GM18499 (cell line): ENCODE data around the gene WDR82.

ENCODE experiments used
- ATAC-seq: cut with Tn5 transposase; IDR thresholded peaks from one replicate; pipeline ENCODE4 v1.9.1; 2021; ENCODE audit warnings: moderate number of reproducible peaks; ENCODE audit not compliant: insufficient read depth, unreplicated experiment

WDR82 gene

GRCh38 chr3:52262447-52262846 lies 16.0 kb downstream of the WDR82 start:
- ATAC-seq, result no peak

DNA sequence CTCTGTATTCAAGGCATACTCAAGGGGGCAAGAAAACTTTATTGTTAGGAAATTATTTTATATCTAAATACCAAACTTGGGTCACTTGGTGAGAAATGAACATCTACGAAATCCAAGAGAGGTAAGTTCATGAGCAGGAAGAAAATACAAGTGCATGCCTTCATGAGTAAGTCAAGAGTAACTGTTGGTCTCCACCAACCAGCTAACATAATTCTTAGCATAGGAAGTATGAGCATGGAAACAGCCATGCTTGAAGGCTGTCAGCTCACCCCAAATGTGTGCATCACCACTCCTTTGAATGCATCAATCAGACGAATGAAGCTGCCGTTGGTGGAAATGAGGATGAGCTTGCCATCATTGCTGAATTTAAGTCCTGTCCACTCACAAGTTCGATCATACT lies 19.0 kb downstream of the WDR82 start:
- ATAC-seq, result no peak

DNA sequence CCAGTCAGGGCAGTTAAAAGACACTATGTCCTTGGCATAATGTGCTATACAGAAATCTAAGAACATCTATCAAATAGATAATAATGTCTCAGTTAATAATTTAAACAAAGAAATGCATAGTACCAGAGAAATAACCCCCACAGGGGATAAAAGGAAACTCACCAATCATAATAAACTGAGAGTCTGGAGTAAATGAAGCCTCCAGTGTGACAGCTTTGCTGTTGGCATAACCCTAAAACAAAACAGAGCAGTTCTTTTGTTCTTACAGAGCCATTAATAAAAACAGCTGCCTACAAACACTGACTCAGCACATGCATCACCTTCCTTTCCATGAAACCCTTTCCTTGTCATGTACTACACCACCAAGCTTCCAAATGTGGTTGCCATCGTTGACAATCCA lies 19.4 kb downstream of the WDR82 start:
- ATAC-seq, result no peak

GRCh38 chr3:52257911-52258310 lies 20.5 kb downstream of the WDR82 start:
- ATAC-seq, result no peak

DNA sequence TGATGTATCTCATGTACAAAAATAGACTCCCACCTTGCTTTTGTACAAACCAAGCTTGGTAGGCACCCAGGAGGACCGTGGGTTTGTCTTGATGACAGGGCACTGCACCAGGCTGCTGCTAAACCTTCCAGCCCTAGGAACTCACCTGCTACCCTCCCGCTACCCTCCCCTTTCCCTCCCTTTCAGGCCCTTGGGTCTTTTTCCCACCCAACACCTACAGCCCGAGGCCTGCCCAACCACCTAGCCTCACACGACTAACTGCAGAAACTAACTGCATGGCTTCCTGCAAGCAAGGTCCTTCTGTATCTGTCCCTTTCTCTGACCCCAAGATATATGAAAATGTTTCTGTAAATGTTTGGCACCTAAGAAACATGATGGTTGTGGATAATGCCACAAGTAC lies 21.8 kb downstream of the WDR82 start:
- ATAC-seq, result no peak

GRCh38 chr3:52256159-52256558 lies 22.3 kb downstream of the WDR82 start:
- ATAC-seq, result no peak

GRCh38 chr3:52254608-52255007 lies 23.8 kb downstream of the WDR82 start:
- no peak for ATAC-seq

DNA sequence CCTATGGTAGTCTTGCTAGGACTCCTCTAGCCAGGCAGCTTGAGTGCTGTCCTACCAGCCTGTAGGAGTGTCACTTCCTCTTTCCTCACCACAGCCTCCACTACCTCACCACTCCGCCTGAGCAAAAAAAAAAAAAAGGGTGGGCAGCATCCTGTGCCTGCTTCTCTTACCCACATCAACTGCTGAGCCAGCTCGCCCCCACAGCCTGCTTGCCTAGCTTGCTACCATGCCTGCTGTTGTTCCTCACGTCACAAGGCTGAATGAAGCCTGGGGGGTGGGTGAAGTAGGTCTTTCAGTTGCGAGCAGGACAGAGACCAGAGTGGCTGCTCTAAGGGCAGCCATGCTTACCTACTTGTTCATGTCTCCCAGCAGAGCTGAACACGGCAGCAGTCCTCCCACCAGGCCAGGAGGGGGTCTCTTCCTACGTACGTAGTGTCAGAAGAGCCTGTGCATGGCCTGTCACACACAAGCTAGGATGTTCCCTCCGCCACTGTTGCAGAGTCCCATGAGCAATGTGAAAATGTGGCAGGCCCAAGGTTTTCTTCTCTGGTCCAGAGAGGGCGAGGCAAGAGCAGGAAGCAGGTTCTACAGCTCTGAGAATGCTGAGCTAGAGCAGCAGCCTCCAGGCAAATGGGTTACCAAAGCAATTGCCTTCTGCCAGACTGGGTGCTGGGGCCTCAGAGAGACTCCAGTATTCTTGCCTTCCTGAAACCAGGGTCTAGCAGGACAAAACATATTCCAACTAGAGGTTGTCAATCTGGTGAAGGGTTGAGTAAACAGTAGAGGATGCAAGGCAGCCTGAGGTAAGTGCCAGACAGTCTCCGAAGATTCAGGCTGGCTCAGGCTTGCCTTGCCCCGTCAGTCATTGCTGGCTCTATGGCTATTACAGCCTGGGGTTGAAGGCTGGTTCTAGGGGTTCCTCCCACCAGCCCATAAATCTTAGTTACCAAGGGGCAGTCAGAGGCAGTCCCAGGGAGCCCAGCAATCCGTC lies 24.8 kb downstream of the WDR82 start:
- ATAC-seq, result peak; percentile 81

DNA sequence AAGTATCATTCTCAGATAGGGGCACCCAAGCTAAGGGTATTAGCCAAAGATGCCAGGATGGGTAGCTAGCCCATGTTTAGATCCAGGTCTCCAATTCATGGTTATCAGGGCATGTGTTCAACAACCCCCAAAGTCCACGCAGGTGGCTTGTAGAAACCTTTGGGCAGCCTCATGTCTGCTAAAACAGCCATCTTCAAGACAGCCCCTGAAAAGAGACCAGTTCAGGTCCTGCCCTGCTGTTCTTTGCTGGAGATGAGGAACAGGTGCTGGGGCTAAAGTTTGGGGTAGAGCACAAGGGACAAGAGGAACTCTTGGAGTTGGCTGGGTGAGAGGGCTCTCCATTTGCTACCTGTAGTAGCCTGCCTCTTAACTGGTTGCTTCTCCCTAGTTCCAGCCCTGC lies 28.3 kb downstream of the WDR82 start:
- no peak for ATAC-seq

DNA sequence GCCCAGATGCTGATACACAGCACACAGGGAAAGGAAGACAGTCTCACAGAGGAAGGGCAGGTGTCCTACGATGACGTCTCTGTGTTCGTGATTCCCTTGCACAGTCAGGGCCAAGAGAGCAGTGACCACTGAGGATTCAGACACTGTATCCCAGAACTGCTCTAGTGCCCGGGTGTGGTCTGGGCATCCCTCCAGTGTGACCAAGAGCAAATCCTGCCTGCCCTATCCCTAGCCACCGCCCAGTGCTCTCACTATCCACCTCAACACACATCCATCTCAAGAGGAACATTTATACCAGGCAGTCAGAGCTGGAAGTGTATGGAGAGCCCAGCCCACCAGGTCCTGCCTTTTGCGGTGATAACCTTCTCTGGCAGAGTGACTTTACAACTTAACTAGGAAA lies 28.8 kb downstream of the WDR82 start:
- ATAC-seq, result no peak

GRCh38 chr3:52248816-52249547 lies 29.5 kb downstream of the WDR82 start:
- no peak for ATAC-seq

DNA sequence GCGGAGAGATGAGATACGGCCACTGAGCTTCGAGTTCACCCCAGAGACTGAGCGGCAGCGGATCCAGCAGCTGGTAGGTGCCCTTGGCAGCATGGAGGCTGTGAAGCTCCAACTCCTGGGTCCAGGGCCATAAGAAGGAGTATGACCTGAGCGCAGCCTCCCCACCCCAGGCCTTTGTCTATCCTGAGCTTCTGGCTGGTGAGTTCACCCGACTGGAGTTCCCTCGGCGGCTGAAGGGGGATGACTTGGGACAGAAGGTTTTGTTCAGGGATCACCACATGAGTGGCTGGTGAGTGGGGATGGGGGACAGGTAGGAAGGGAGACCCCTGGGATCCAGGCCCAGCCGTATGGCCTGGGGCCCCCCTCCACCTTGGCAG lies 30.3 kb downstream of the WDR82 start:
- ATAC-seq, result no peak

DNA sequence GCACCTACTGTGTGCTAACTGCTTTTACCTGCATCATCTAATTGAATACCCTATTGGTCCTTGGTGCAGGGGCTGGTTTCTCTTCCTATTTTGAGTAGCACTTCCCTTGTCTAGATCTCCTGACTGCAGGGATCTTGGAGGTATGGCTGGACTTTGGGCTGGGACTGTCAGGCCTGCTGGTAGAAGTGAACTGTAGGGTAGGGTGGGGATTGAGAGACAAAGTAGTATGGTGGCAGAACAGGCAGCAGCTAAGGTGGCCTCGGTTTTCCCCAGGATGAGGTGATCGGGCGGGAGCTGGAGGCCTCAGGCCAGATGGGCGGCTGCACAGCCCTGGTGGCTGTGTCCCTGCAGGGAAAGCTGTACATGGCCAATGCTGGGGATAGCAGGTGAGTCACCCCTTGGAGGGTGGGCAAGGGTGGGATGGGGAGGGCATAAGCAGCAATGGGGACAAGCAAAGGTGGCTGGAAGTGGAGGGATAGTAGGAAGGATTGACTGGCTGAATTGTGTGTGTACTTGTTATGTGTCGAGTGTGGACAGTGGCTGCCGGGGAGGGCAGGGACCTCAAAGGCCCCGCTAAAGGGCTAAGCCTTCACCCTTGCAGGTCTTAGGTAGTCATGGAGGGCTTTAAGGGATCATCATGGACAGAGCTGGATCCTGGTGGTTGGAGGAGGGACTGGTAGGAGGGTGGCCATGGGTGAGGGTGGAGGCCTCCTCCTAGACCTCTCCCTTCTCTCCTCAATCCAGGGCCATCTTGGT lies 30.9 kb downstream of the WDR82 start:
- ATAC-seq, result no peak

DNA sequence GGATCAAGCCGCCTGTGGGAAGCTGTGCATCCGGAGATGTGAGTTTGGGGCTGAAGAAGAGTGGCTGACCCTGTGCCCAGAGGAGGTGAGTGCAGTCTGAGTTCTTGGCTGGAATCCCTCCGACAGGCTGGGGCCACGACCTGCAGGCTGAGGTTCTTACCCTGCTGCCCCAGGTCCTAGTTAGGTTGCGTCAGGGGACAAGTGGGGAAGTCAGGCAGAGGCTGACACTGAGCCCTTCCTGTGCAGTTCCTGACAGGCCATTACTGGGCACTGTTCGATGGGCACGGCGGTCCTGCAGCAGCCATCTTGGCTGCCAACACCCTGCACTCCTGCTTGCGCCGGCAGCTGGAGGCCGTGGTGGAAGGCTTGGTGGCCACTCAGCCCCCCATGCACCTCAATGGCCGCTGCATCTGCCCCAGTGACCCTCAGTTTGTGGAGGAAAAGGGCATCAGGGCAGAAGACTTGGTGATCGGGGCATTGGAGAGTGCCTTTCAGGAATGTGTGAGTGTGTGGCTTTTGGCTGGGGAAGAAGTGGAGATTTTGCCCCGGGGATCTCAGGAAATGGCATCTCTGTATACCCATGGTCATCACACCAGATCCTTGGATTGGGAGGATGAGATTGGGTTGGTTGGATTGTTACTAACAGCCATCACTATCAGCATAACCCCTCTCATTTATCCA lies 31.6 kb downstream of the WDR82 start:
- no peak for ATAC-seq

GRCh38 chr3:52246264-52246620 lies 32.2 kb downstream of the WDR82 start:
- ATAC-seq, result no peak

- ATAC-seq, result no peak
Measured at GRCh38 chr3:52245322-52246263, 32.9 kb downstream of the WDR82 start, which contains the start of gene PPM1M. Gene PPM1M (plus strand): TSS chr3:52245759. CDS start chr3:52245825, 66 bp downstream.

- no peak for ATAC-seq
Measured at GRCh38 chr3:52243791-52244628, 34.4 kb downstream of the WDR82 start.

DNA sequence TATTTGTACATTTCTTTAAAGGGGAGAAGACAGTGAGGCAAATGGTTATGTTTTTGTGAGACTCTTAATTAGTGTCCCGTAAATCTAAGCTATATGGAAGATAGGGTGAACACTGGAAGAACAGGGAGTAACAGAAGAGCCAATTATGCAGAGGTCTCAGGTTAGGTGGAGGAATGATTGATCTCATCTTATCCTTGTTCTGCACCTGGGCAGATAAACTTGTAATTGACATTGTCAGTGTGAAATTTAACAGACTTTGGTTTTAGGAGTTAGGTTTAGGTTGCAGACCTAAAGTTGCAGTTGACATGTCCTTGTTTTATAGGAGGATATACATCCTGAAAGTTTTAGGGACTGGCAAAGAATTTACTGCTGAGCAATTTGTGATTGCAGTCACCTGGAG lies 36.4 kb downstream of the WDR82 start:
- no peak for ATAC-seq
